SK-N-SH (cell line): ENCODE data around the gene GP1BA.

Experiments
- CTCF ChIP-seq: fragments of 200-600 bp; sonication (generic); IDR thresholded peaks from 2 replicates; pipeline ENCODE4 v1.6.1; 2017; ENCODE audit warnings: antibody characterized with exemption, mild to moderate bottlenecking, moderate library complexity
- USF2 ChIP-seq: fragments of 150-350 bp; IDR thresholded peaks from 2 replicates; pipeline ENCODE4 v1.6.1; 2017; ENCODE audit warnings: antibody characterized with exemption, low read length, low read depth, borderline replicate concordance

- no peak for TF ChIP-seq CTCF
- TF ChIP-seq USF2, result no peak
These were observed 10.9 kb downstream of the GP1BA start for GRCh38 chr17:4942760-4943508.
